Activated CD4-positive, alpha-beta T cell treated with anti-CD3 and anti-CD28 coated beads, Interleukin-2, amount 10 ng/mL, durations not matched to agents 24 days and 14 days (primary cell): ENCODE measurements around the gene ADCYAP1R1. TPM values are rescaled to one million over a fixed set of nuclear protein-coding genes. Genes with fewer than 3 reads are reported as not detected.
A peak's percentile ranks its signal among the peaks of the same experiment; 100 is the strongest.

ENCODE experiments used
- DNase-seq: peaks from one replicate; pipeline ENCODE4 v3.0.0; 2022
- H3K27ac Mint-ChIP-seq: one replicate; pipeline ENCODE4 v1.8.0; 2022; ENCODE audit warnings: mild to moderate bottlenecking, mixed read lengths
- H3K27me3 Mint-ChIP-seq: one replicate; pipeline ENCODE4 v1.8.0; 2022; ENCODE audit warnings: mixed read lengths
- H3K36me3 Mint-ChIP-seq: one replicate; pipeline ENCODE4 v1.8.0; 2022; ENCODE audit warnings: low read depth, mild to moderate bottlenecking, mixed read lengths
- H3K4me1 Mint-ChIP-seq: one replicate; pipeline ENCODE4 v1.8.0; 2021; ENCODE audit warnings: mixed read lengths
- H3K4me3 Mint-ChIP-seq: one replicate; pipeline ENCODE4 v1.8.0; 2022; ENCODE audit warnings: mild to moderate bottlenecking, moderate library complexity, mixed read lengths
- H3K9me3 Mint-ChIP-seq: one replicate; pipeline ENCODE4 v1.8.0; 2021; ENCODE audit warnings: mixed read lengths
- intact Hi-C: fragments of 100-400 bp; cut with micrococcal nuclease; formaldehyde crosslinking; loops from one replicate; pipeline ENCODE4 v1.15.1; 2023
- total RNA-seq: library from RNA; stranded (reverse); gene quantifications from 2 replicates; pipeline ENCODE4 v1.2.3, GENCODE V29; 2022

The ADCYAP1R1 gene
- total RNA-seq: not detected in 2 replicates

DNA sequence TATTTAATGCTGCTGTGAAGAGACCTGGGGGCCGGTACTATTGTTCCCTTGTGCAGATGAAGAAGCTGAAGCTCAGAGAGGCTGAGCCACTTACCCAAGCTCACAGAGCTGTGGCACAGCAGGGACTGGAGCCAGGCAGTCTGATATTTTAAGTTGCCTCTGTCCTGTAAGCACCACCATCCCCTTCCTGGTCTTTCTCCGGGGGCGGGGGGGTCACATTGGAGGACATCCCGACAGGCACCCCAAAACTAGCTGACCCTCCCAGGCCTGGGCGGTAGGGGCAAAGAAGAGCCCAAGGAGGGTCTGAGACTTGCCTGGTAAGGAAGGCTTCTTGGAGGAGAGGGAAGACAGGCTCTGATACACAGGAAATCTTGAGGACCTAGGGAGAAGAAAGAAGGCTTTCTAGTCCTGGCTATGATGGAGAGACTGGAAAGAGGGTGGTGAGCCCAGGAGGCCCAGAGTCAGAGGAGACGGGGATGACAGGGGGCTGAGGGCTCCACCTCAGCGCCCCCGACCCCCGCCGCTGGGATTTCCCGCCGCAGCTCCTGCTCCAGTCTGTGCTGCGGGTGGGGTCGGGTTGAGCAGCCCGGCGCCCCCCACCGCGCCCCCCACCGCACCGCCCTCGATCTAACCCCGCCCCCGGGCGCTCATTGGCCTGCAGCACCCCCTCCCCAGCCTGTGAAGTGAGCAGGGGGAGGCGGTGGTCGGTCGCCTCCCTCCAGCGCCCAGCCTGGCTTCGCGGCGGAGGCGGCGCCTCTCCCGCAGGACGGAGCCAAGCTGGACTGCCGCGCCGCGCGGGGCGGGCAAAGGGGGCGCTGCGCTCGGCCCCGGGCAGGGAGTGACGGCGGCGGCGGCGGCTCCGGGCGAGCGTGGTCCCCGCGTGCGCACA, at the start of gene ADCYAP1R1:
ADCYAP1R1 (plus strand) TSS at position 711 of the 889 bp plus-strand sequence. CDS start 10,957 bp downstream, outside the sequence.
- Mint-ChIP-seq H3K36me3 (no peaks in the 10 kb centered on the region), H3K27me3 (peaks cover 36% of the 10 kb centered on the region), H3K9me3 (no peaks in the 10 kb centered on the region), H3K27ac (no peak within 1 kb of the TSS), H3K4me1 (no peaks in the 10 kb centered on the region), H3K4me3 (no peak within 1 kb of the TSS)
- no peak for DNase-seq
- intact Hi-C loops: no loop called here

DNA sequence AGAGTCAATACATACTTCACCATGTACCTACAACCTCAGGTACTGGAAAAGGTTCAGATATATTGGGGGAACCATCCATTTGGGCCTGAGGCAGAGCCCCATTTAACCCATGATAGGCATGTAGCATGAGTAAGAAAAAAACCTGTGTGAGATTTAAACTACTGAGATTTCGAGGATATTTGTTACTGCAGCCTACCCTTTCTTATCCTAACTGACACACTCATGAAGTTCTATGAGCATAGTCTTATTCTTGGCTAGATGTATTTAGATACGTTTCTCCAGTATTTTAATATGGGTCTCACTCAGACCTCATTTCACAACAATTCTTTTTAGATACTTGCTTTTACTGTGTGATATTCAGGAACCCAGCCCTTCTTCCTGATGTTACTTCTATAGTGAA, 49.0 kb upstream of the ADCYAP1R1 start:
- H3K9me3 Mint-ChIP-seq: no peaks in the 10 kb centered on the region
- no peaks in the 10 kb centered on the region for H3K4me1 Mint-ChIP-seq
- H3K36me3 Mint-ChIP-seq: no peaks in the 10 kb centered on the region
- H3K4me3 Mint-ChIP-seq: no peak overlapping the region
- peaks cover 2% of the 10 kb centered on the region for H3K27me3 Mint-ChIP-seq
- no peak for DNase-seq
- intact Hi-C loops: no loop called here
- H3K27ac Mint-ChIP-seq: no peak overlapping the region

DNA sequence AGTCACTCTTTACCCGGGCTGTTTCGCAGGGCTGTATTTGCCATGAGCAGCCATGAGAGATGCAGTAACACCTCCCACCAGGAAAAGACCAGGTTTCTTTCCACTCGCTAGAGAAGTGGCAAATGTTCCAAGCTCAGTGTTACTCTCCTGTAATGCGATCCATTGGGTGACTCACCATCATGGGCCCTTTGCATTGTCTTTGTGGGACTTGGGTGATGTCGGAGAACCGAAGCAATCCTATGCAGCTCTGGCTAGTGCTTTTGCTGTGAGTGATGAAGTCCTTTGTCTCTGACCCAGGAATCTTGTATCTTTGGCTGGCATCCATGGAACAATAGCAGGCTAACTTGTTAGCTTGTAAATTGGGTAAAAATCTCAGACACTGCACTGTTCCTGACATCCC, 48.4 kb upstream of the ADCYAP1R1 start:
- H3K36me3 Mint-ChIP-seq: no peaks in the 10 kb centered on the region
- peaks cover 2% of the 10 kb centered on the region for H3K27me3 Mint-ChIP-seq
- H3K9me3 Mint-ChIP-seq: no peaks in the 10 kb centered on the region
- intact Hi-C loops: no loop called here
- no peak overlapping the region for H3K4me3 Mint-ChIP-seq
- no peak for DNase-seq
- H3K27ac Mint-ChIP-seq: no peak overlapping the region
- no peaks in the 10 kb centered on the region for H3K4me1 Mint-ChIP-seq

DNA sequence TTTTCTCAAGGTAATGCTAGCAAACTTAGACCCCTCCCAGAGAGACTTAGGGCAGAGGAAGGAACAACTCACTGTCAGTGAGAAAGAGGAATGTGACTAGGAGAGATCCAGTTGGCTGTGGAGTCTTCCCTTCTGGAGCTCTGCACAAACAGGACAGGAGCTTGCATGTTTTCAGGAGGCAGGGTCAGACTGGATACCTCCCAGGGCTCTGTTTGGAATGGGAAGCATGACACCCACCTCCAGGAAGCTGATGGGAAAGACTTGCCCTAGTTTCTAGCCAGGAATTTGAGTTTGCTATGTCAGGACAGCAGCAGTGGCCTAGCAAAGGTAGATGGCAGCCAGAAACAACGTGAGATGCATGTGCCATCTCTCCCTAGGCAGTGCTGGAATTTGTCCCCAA, 47.7 kb upstream of the ADCYAP1R1 start:
- Mint-ChIP-seq H3K27me3 (peaks cover 2% of the 10 kb centered on the region), H3K27ac (no peak overlapping the region), H3K4me3 (no peak overlapping the region), H3K36me3 (no peaks in the 10 kb centered on the region), H3K4me1 (no peaks in the 10 kb centered on the region), H3K9me3 (no peaks in the 10 kb centered on the region)
- no peak for DNase-seq
- intact Hi-C loops: no loop called here

DNA sequence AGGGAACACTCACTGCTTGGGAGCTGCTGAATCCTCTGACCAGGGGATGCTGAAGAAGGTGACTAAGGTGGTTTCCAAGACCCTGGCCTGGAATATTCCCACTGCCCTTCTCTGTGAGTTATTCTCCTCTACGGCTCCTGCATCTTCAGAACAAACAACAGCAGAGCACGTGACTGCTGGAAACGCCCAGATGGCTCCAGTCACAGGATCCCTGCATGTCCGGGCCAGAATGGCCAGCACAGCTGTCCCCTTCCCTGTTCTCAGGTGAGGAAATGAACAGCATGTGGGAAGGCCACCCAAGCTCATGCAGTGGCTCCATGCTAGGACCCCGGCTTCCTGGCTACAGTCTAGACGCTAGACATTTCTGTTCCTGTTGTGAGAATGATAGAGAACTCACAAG, 45.3 kb upstream of the ADCYAP1R1 start:
- H3K27me3 Mint-ChIP-seq: peaks cover 10% of the 10 kb centered on the region
- H3K36me3 Mint-ChIP-seq: no peaks in the 10 kb centered on the region
- no peaks in the 10 kb centered on the region for H3K4me1 Mint-ChIP-seq
- no peak overlapping the region for H3K4me3 Mint-ChIP-seq
- no peak overlapping the region for H3K27ac Mint-ChIP-seq
- peaks cover 3% of the 10 kb centered on the region for H3K9me3 Mint-ChIP-seq
- intact Hi-C loops: no loop called here
- no peak for DNase-seq

DNA sequence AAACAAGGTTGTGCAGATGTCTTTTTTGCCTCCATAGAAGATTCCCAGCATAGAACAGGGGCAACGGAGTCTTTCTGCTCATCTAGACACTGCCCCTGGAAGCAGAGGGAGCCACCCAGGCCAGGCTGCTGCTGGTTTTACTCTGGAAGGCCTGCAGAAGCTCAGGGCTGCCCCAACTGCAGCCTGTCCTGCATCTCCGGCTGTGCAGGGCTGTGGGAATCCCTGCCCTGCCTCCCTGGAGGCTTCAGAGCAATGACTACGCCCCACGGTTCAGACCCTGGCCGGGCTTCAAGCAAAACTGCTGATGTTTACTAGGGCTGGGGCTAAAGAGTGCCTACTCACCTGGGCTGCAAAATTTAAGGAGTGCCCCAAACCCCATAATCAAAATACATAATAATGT, 44.5 kb upstream of the ADCYAP1R1 start:
- no peaks in the 10 kb centered on the region for H3K4me1 Mint-ChIP-seq
- peaks cover 10% of the 10 kb centered on the region for H3K27me3 Mint-ChIP-seq
- peaks cover 3% of the 10 kb centered on the region for H3K9me3 Mint-ChIP-seq
- H3K4me3 Mint-ChIP-seq: no peak overlapping the region
- intact Hi-C loops: no loop called here
- no peak for DNase-seq
- no peak overlapping the region for H3K27ac Mint-ChIP-seq
- no peaks in the 10 kb centered on the region for H3K36me3 Mint-ChIP-seq

DNA sequence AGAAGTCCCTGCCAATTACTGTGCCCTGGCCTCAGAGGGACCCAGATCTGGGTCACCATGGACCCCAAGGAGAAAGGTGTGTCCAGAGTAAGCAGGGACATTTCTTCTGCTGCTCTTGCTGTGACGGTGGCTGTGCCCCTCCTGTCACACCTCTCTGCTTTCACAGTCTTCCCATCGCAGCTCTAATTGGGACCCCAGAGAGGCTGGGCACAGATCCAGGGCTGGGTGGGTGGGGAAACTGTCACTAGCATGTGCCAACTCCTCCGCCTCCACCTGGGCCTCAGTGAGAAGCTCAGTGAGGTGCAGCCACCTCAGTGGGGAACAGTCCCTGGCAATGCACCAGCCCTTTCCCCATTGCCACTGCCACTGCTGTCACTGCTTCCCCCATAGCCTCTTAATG, 37.3 kb upstream of the ADCYAP1R1 start:
- Mint-ChIP-seq H3K4me3 (no peak overlapping the region), H3K4me1 (peaks cover 5% of the 10 kb centered on the region), H3K27me3 (peaks cover 9% of the 10 kb centered on the region), H3K9me3 (peaks cover 3% of the 10 kb centered on the region), H3K36me3 (no peaks in the 10 kb centered on the region), H3K27ac (no peak overlapping the region)
- DNase-seq: no peak
- intact Hi-C loops: no loop called here

DNA sequence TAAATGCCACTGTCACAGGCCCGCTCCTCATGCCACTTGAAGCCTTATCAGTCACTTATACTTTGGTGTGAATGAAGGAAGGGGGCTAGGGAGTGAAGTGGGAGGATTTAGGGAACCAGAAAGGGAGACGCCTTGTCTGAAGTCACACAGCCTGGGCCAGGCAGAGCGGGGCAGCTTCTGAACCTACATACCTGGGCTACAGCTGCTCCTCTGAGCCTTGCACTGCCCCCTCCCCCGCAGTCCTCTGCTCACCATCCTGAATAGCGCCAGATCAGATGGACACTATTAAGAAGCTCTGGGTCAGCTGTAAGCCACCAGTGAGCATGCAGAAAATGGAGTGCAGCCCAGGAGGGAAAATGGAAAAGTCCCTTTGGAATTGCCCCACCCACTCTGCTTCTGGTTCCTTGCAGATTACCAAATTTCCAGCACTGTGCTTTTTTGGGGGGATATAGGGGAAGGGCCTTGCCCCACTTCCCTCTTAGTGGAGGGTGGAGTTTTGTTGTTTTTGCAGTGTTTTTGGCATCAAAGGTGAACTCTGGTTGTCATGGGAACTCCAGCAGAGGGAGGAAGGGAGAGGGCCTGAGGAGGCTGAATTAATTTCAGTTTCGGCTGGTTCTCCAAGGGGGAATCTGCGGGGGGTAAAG, 35.0 kb upstream of the ADCYAP1R1 start:
- no peaks in the 10 kb centered on the region for H3K9me3 Mint-ChIP-seq
- peak; percentile 58 for DNase-seq
- H3K4me3 Mint-ChIP-seq: no peak overlapping the region
- H3K4me1 Mint-ChIP-seq: peaks cover 10% of the 10 kb centered on the region
- intact Hi-C loops: no loop called here
- H3K27ac Mint-ChIP-seq: no peak overlapping the region
- peaks cover 2% of the 10 kb centered on the region for H3K27me3 Mint-ChIP-seq
- H3K36me3 Mint-ChIP-seq: no peaks in the 10 kb centered on the region

DNA sequence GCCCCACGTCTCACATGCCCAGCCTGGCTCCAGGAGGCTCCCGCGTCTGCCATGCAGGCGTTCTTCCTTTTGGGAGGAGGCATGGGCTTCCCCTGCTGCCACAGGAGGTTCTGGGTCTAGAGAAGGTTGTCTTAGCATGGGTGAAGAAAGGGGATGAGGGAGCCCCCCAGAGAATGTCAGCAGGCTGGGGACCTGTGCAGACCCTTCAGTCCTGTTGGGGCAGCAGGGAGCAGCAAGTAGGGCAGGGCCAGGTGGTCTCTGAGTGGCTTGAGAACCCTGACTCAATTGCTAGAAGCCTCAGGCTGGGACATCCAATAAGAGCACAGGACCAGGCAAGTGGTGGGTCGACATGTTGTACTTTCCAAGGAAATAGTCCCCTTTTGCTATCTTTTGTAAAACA, 34.4 kb upstream of the ADCYAP1R1 start:
- no peak overlapping the region for H3K27ac Mint-ChIP-seq

DNA sequence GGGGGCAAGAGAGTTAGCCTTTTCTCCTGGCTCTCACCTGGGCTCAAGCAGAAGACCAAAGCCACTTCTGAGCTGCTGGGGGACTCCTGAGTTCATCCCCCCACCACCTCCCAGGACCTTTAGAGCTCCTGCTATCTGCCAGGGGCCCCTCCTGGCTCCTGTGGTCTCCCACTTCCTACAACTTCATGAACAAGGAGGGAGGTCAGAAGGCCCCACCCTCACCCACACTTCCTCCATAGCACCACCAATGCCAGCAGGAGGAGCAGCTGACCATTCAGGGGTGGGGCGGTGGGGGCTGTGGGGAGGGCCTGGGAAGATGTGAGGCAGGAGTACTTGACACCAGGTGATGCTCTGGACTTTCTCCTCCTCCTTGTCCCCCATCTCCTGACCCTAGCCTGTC, 32.6 kb upstream of the ADCYAP1R1 start:
- Mint-ChIP-seq H3K9me3 (peaks cover 7% of the 10 kb centered on the region), H3K27me3 (no peaks in the 10 kb centered on the region), H3K27ac (no peak overlapping the region), H3K4me3 (no peak overlapping the region), H3K36me3 (no peaks in the 10 kb centered on the region), H3K4me1 (peaks cover 18% of the 10 kb centered on the region)
- DNase-seq: no peak
- intact Hi-C loops: no loop called here

More for the DNA sequence above, 34.4 kb upstream of the ADCYAP1R1 start:
- DNase-seq: no peak
- Mint-ChIP-seq H3K36me3 (no peaks in the 10 kb centered on the region), H3K27me3 (peaks cover 1% of the 10 kb centered on the region), H3K9me3 (no peaks in the 10 kb centered on the region), H3K4me1 (peaks cover 10% of the 10 kb centered on the region), H3K4me3 (no peak overlapping the region)
- intact Hi-C loops: no loop called here

DNA sequence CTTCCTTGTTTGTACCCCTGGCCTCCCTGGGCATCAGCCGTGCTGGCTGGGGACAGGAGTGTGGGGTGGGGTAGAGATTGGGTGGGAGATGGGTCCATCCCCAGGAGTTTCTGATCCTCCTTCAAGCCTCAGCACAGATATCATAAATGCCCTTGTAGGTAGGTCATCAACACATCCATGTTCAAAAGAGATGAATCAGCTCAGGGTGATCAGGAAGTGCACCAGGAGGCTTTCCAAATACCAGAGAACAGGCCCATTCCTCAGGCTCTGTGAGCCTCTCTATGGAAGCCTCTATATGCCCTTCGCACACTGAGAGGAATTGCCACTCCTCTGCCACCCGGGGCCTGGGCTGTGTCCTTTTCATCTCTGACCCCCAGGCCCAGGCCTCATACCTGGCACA, 31.9 kb upstream of the ADCYAP1R1 start:
- Mint-ChIP-seq H3K27ac (no peak overlapping the region), H3K36me3 (no peaks in the 10 kb centered on the region), H3K4me1 (peaks cover 18% of the 10 kb centered on the region), H3K9me3 (peaks cover 7% of the 10 kb centered on the region), H3K4me3 (no peak overlapping the region), H3K27me3 (no peaks in the 10 kb centered on the region)
- intact Hi-C loops: no loop called here
- no peak for DNase-seq

DNA sequence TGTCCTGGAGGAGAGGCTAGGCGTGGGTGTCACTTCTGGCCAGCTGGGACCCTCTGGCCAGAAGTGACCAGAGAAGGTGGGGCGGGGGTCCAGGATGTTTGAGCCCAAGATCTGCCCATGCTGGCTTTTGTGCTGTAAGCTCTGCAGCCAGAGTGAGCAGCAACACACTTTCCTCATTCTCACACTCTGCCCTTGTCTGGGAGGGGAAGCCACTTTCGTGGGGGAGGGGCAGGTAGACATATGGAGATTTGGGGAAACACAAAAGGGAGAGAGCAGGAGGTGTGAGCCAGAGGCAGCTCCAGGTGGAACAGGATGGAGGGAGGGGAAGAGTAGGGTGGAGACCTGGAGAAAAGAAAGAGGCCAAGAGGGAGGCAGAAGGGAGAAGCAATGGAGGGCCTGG, 31.5 kb upstream of the ADCYAP1R1 start:
- H3K36me3 Mint-ChIP-seq: no peaks in the 10 kb centered on the region
- peaks cover 18% of the 10 kb centered on the region for H3K4me1 Mint-ChIP-seq
- DNase-seq: no peak
- H3K27me3 Mint-ChIP-seq: no peaks in the 10 kb centered on the region
- intact Hi-C loops: no loop called here
- H3K9me3 Mint-ChIP-seq: peaks cover 7% of the 10 kb centered on the region
- no peak overlapping the region for H3K4me3 Mint-ChIP-seq
- no peak overlapping the region for H3K27ac Mint-ChIP-seq

DNA sequence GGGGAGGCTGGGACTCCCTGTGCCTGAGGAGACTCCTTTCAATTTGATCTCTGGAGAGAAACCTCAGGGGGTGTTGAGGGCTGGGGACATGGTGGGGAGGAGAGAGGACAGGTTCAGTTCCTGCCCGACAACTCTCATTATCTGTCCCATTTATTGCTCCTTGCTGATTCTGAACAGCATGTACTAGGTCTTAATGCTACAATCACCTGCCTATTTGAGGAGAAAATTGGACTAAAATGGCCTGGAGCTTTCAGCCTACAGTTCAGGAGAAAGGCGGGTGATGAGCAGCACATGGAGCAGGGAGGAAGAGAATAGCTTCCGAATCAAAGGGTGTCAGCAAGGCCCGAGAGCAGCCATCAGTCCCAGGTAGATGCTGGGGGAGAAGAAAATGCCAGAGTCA, 30.0 kb upstream of the ADCYAP1R1 start:
- Mint-ChIP-seq H3K27ac (no peak overlapping the region), H3K27me3 (no peaks in the 10 kb centered on the region), H3K9me3 (peaks cover 7% of the 10 kb centered on the region), H3K4me1 (peaks cover 21% of the 10 kb centered on the region), H3K36me3 (no peaks in the 10 kb centered on the region), H3K4me3 (no peak overlapping the region)
- no peak for DNase-seq
- intact Hi-C loops: no loop called here

DNA sequence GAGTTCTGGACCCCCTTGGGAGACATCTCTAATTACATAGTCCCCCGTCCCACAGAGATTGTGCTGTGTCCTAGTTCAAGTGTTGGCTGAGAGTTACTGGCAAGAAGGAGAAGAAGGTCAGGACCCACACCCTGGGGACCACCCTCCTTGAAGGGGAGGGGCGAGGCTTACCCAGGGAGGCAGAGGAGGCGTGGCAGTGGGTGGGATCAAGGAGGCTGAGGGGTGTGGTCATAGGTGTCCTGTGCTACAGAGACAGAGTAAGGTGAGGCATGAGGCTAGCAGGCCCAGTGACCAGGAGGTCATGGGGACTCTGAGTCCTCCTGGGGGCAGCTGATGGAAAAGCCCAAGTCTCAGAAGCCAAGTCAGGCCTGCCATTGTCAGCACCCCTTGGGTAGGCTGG, 29.4 kb upstream of the ADCYAP1R1 start:
- H3K4me3 Mint-ChIP-seq: no peak overlapping the region
- no peaks in the 10 kb centered on the region for H3K27me3 Mint-ChIP-seq
- H3K4me1 Mint-ChIP-seq: peaks cover 21% of the 10 kb centered on the region
- intact Hi-C loops: no loop called here
- no peak overlapping the region for H3K27ac Mint-ChIP-seq
- no peaks in the 10 kb centered on the region for H3K36me3 Mint-ChIP-seq
- peaks cover 7% of the 10 kb centered on the region for H3K9me3 Mint-ChIP-seq
- DNase-seq: no peak
